ENCODE results near the gene PDZD2. TPM values are rescaled to one million over a fixed set of nuclear protein-coding genes. Genes with fewer than 3 reads are reported as not detected.

PDZD2 gene
- total RNA-seq, 1 donor from 2014 or later: 42.7 TPM

- no peak for DNase-seq (ENCODE audit: extremely low spot score in 2 of 2)
- Histone ChIP-seq H3K27me3 (no peaks in the 10 kb centered on the region), H3K4me3 (no peak overlapping the region), H3K36me3 (no peaks in the 10 kb centered on the region), H3K27ac (peak overlapping the region; percentile 15), H3K9me3 (no peaks in the 10 kb centered on the region), H3K4me1 (peaks cover 13% of the 10 kb centered on the region)
- TF ChIP-seq POLR2A (IDR thresholded peaks at IDR 0.05): no peak
- TF ChIP-seq CTCF (IDR thresholded peaks at IDR 0.05): no peak
- TF ChIP-seq POLR2AphosphoS5 (IDR thresholded peaks at IDR 0.05; ENCODE audit: insufficient read depth in 1 of 2, low read depth in 1 of 2): no peak
- intact Hi-C loops (cut with DNase I): no loop called here
Measured at GRCh38 chr5:32044434-32044833, 405.5 kb downstream of the PDZD2 start.

GRCh38 chr5:32044939-32045338 lies 406.0 kb downstream of the PDZD2 start:
- intact Hi-C loops (cut with DNase I): no loop called here

GRCh38 chr5:32047056-32047455 lies 408.1 kb downstream of the PDZD2 start:
- intact Hi-C loops (cut with DNase I): no loop called here
- DNase-seq (ENCODE audit: extremely low spot score in 2 of 2): no peak
- H3K27me3 ChIP-seq: no peaks in the 10 kb centered on the region
- TF ChIP-seq POLR2AphosphoS5 (IDR thresholded peaks at IDR 0.05; ENCODE audit: insufficient read depth in 1 of 2, low read depth in 1 of 2): no peak
- TF ChIP-seq POLR2A (IDR thresholded peaks at IDR 0.05): no peak
- no peak for TF ChIP-seq CTCF (IDR thresholded peaks at IDR 0.05)
- H3K36me3 ChIP-seq: no peaks in the 10 kb centered on the region
- H3K4me1 ChIP-seq: peaks cover 13% of the 10 kb centered on the region
- H3K27ac ChIP-seq: no peak overlapping the region
- H3K4me3 ChIP-seq: no peak overlapping the region
- no peaks in the 10 kb centered on the region for H3K9me3 ChIP-seq

More at GRCh38 chr5:32044939-32045338, 406.0 kb downstream of the PDZD2 start:
- H3K27ac ChIP-seq: peak overlapping the region; percentile 15
- TF ChIP-seq POLR2AphosphoS5 (IDR thresholded peaks at IDR 0.05; ENCODE audit: insufficient read depth in 1 of 2, low read depth in 1 of 2) (no peak), POLR2A (IDR thresholded peaks at IDR 0.05) (no peak), CTCF (IDR thresholded peaks at IDR 0.05) (no peak)
- no peaks in the 10 kb centered on the region for H3K9me3 ChIP-seq
- no peaks in the 10 kb centered on the region for H3K36me3 ChIP-seq
- H3K27me3 ChIP-seq: no peaks in the 10 kb centered on the region
- no peak for DNase-seq (ENCODE audit: extremely low spot score in 2 of 2)
- peaks cover 13% of the 10 kb centered on the region for H3K4me1 ChIP-seq
- no peak overlapping the region for H3K4me3 ChIP-seq

- intact Hi-C loops (cut with DNase I): no loop called here
- no peak for DNase-seq (ENCODE audit: extremely low spot score in 2 of 2)
- no peaks in the 10 kb centered on the region for H3K27me3 ChIP-seq
- H3K9me3 ChIP-seq: no peaks in the 10 kb centered on the region
- H3K27ac ChIP-seq: no peak overlapping the region
- peaks cover 5% of the 10 kb centered on the region for H3K4me1 ChIP-seq
- peaks cover 0 to 3% of the 10 kb centered on the region in 2 donors for H3K36me3 ChIP-seq
- no peak for TF ChIP-seq POLR2A (IDR thresholded peaks at IDR 0.05)
- no peak for TF ChIP-seq CTCF (IDR thresholded peaks at IDR 0.05)
- TF ChIP-seq POLR2AphosphoS5 (IDR thresholded peaks at IDR 0.05; ENCODE audit: insufficient read depth in 1 of 2, low read depth in 1 of 2): no peak
- no peak overlapping the region for H3K4me3 ChIP-seq
Measured at GRCh38 chr5:32051796-32052195, 412.9 kb downstream of the PDZD2 start.

GRCh38 chr5:32055891-32056866 lies 417.2 kb downstream of the PDZD2 start:
- peaks cover 10% of the 10 kb centered on the region for H3K4me1 ChIP-seq
- no peak overlapping the region for H3K27ac ChIP-seq
- TF ChIP-seq CTCF (IDR thresholded peaks at IDR 0.05) (no peak), POLR2A (IDR thresholded peaks at IDR 0.05) (no peak), POLR2AphosphoS5 (IDR thresholded peaks at IDR 0.05; ENCODE audit: insufficient read depth in 1 of 2, low read depth in 1 of 2) (no peak)
- intact Hi-C loops (cut with DNase I): no loop called here
- H3K4me3 ChIP-seq: no peak overlapping the region
- no peaks in the 10 kb centered on the region for H3K9me3 ChIP-seq
- H3K27me3 ChIP-seq: no peaks in the 10 kb centered on the region
- peaks cover 0 to 3% of the 10 kb centered on the region in 2 donors for H3K36me3 ChIP-seq
- no peak for DNase-seq (ENCODE audit: extremely low spot score in 2 of 2)

Measured in vagina (tissue), 2 donors.